ENCODE data around the gene NUDC.
"Not testable (repeated sequence)": the region's sequence is repeated elsewhere in the genome, so short reads cannot be mapped to it uniquely, and the experiment has no call there.

The NUDC gene

GRCh38 chr1:26921540-26922430 is at the start of gene NUDC:
TSS of gene NUDC (plus strand) at chr1:26921743. CDS start at chr1:26921849, 106 bp downstream.
- peak; percentile 96 for DNase-seq (ENCODE audit: low spot score)

GRCh38 chr1:26873097-26873496 is 48.4 kb upstream of the NUDC start:
- not testable (repeated sequence) for DNase-seq (ENCODE audit: low spot score)

GRCh38 chr1:26874896-26875295 is 46.6 kb upstream of the NUDC start:
- DNase-seq (ENCODE audit: low spot score): no peak

- no peak for DNase-seq (ENCODE audit: low spot score)
These were observed 44.2 kb upstream of the NUDC start for GRCh38 chr1:26877326-26877725.

GRCh38 chr1:26879793-26880192 is 41.8 kb upstream of the NUDC start:
- no peak for DNase-seq (ENCODE audit: low spot score)

GRCh38 chr1:26881611-26882010 is 39.9 kb upstream of the NUDC start:
- not testable (repeated sequence) for DNase-seq (ENCODE audit: low spot score)

- DNase-seq (ENCODE audit: low spot score): no peak
These were observed 38.7 kb upstream of the NUDC start for GRCh38 chr1:26882696-26883463.

- peak; percentile 35 for DNase-seq (ENCODE audit: low spot score)
These were observed 34.4 kb upstream of the NUDC start for GRCh38 chr1:26887125-26887524.

- DNase-seq (ENCODE audit: low spot score): no peak
These were observed 33.3 kb upstream of the NUDC start for GRCh38 chr1:26888231-26888630.

- peak; percentile 78 for DNase-seq (ENCODE audit: low spot score)
These were observed 31.7 kb upstream of the NUDC start, which contains the start of gene GPN2 for GRCh38 chr1:26889551-26890466. TSS of gene GPN2 (minus strand) at chr1:26890283. CDS start at chr1:26890096, 187 bp downstream.

- no peak for DNase-seq (ENCODE audit: low spot score)
These were observed 31.1 kb upstream of the NUDC start for GRCh38 chr1:26890467-26890796.

GRCh38 chr1:26894263-26894662 is 27.3 kb upstream of the NUDC start:
- DNase-seq (ENCODE audit: low spot score): no peak

GRCh38 chr1:26897351-26897750 is 24.2 kb upstream of the NUDC start:
- no peak for DNase-seq (ENCODE audit: low spot score)

- DNase-seq (ENCODE audit: low spot score): peak; percentile 91
These were observed 21.3 kb upstream of the NUDC start, which contains the start of gene GPATCH3 for GRCh38 chr1:26900001-26900814. TSS of gene GPATCH3 (minus strand) at chr1:26900467. CDS start at chr1:26900442, 25 bp downstream.

- no peak for DNase-seq (ENCODE audit: low spot score)
These were observed 20.6 kb upstream of the NUDC start for GRCh38 chr1:26900815-26901511.

GRCh38 chr1:26907071-26907917 is 14.2 kb upstream of the NUDC start:
- no peak for DNase-seq (ENCODE audit: low spot score)

- DNase-seq (ENCODE audit: low spot score): no peak
These were observed 11.6 kb upstream of the NUDC start for GRCh38 chr1:26909951-26910342.

- DNase-seq (ENCODE audit: low spot score): no peak
These were observed 11.0 kb upstream of the NUDC start for GRCh38 chr1:26910343-26911160.
